NCI-H1092 treated with DMSO at 0.1 percent for 48 hours (cell line): Measurements from ENCODE around the gene KRTAP1-1.
"Not testable (repeated sequence)": the region's sequence is repeated elsewhere in the genome, so short reads cannot be mapped to it uniquely, and the experiment has no call there.

Experiments
- DNase-seq: peaks from one replicate; lab custom pipeline; 2025; lab: John Stamatoyannopoulos, UW

The KRTAP1-1 gene

DNA sequence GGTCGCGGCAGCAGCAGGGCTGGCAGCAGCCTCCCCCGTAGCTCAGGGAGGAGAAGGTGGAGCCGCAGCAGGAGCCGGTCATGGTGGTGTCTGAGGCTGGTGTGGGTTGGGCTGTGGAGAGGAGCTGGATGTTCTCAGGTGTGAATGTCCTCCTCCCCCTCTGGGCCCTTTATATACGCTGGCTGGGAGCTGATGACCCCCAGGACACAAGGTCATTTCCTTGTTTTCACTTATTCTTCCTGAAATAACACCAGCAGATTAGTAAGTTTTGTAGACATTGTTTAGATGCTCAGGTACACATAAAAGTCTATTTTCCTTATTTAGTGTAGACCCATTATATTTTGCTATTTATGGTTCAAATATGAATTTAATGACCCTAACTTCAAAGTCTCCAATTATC lies 13.9 kb upstream of the KRTAP1-1 start, which contains the start of gene KRTAP2-2:
Gene KRTAP2-2, minus strand, starts transcription at position 101 of the 400 bp plus-strand sequence. Its CDS starts 19 bp downstream, at position 82.
- DNase-seq, result not testable (repeated sequence)

DNA sequence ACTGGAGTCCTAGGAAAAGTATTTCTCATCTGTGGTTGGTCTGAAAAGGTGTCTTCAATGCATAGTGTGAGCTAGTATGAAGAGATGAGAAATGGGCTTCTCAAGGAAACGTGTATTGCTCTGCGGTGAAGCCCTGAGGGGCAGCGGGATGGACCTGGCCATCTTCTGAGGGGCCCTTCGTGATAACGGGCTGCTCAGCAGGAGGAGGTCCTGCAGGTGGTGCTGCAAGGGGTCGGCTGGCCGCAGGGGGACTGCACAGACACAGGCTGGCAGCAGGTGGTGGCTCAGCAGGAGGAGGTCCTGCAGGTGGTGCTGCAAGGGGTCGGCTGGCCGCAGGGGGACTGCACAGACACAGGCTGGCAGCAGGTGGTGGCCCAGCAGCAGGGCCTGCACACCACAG lies 13.3 kb upstream of the KRTAP1-1 start:
- DNase-seq, result not testable (repeated sequence)

DNA sequence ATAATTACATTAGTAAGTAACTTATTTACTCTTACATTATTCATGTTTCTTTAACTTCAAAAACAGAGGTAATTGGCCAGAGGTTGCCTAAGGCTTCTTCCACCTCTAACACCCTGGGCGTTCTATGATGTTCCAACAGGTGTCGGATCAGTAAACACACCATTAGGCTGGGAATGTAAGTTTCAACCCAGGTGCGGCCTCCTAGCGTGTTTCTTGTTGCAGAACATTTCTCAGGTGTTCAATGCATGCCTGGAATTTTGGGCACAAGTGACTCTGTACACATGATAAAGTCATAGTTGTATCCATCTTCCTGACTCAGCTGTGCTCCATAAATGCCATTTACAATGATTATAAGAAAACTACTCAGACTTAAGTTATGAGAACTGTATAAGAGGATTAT lies 12.8 kb upstream of the KRTAP1-1 start:
- DNase-seq, result no peak

DNA sequence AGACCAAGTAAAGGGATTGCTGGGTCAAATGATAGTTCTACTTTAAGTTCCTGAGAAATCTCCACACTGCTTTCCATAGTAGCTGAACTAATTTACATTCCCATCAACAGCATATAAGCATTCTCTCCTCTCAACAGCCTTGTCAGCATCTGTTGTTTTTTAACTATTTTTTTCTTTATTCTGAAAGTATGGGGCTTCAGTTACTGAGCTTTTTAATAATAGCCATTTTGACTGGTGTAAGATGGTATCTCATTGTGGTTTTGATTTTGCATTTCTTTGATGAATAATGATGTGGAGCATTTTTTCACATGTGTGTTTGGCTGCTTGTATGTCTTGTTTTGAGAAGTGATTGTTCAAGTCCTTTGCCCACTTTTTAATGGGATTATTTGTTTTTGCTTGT lies 11.3 kb upstream of the KRTAP1-1 start:
- no peak for DNase-seq

DNA sequence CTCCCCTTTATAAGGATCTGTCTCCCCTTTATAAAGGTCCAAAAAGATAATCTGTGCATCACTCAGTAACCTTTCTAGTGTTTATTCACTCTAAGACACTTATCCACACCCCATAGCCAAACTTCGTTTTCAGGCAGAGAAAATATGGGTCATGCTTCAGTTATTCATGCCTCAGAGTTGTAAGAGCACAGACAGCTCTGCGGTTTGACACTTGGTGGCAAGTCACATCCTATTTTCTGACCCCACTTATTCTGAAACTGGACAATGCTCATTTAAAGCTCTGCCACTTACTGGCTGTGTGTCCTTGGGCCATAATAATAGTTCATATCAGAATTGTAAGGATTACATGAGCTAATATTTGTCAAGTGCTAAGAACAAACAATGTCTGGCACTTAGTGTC lies 7.9 kb upstream of the KRTAP1-1 start:
- no peak for DNase-seq

DNA sequence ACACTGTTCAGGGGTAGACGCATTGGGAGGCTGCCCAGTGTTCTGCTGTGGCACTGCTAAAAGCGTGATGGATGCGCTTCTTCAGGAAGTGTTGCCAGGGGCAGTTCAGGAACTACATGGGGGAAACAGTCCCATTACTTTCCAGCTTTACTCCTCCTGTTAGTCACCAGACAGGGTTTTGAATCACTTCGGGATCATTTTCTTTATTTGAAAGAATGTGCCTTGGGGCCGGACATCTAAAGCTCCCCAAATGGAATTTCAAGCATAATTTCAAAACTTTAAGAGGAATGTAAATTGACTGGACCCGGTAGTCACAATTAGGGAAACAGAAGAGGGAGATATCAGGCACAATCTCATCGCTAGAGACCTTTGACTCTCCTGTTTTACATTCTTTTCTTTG lies 7.2 kb upstream of the KRTAP1-1 start:
- DNase-seq, result no peak

DNA sequence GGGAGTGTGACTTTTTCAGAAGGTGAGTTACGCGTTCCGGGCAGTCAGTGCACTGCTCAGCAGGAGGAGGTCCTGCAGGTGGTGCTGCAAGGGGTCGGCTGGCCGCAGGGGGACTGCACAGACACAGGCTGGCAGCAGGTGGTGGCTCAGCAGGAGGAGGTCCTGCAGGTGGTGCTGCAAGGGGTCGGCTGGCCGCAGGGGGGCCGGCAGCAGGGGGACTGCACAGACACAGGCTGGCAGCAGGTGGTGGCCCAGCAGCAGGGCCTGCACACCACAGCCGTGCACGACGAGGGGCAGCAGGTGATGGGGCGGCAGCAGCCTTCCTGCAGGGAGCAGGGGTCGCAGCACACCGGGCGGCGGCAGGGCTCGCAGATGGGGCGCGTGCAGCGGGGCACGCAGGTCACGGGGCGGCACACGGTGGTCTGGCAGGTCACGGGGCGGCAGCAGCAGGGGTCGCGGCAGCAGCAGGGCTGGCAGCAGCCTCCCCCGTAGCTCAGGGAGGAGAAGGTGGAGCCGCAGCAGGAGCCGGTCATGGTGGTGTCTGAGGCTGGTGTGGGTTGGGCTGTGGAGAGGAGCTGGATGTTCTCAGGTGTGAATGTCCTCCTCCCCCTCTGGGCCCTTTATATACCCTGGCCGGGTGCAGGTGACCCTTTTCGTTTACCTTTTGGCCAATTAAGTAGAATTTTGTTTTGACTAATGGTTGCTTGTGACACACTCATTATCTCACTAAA lies 5.7 kb upstream of the KRTAP1-1 start, which contains the start of gene KRTAP2-1:
Gene KRTAP2-1, minus strand, starts transcription at position 582 of the 731 bp plus-strand sequence. Its CDS starts 49 bp downstream, at position 533.
- not testable (repeated sequence) for DNase-seq

DNA sequence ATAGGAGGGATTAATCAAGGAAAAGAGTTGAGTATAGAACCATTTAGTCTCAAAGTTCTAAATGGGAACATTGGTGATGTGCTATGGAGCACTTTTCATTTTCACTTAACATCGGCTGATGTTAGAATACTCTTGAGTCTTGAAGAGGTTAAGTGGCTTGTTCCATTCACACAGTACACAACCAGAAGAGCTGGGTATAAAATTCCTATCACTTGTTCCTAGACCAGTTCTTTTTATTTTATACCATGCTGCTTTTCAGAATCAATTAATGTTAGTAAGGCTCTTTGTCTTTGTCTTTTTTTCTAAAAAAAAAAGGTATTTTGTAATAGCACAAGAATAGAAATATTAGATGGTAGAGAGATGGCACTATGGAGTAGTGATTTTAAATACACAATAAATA lies 1.7 kb upstream of the KRTAP1-1 start:
- DNase-seq, result no peak

DNA sequence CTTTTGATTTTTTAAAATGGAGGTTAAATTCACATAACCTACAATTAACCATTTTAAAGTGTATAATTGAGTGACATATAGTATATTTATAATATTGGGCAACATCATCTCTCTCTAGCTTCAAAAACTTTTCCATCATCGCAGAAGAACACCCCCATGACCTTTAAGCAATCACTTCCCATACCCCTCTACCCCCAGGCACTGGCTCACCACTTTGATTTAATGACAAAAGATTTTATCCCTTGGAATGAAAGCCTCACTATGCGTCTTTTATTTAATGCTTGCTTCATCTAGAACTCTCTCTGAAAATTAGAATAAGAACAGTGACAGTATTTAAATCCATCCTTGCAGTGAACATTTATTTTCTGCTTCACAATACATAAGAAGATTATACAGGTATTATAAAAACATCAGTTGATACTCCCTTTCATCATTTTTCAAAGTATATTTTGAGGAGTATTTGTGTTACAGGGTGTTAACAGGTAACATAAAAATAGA lies 3.3 kb downstream of the KRTAP1-1 start:
- no peak for DNase-seq

DNA sequence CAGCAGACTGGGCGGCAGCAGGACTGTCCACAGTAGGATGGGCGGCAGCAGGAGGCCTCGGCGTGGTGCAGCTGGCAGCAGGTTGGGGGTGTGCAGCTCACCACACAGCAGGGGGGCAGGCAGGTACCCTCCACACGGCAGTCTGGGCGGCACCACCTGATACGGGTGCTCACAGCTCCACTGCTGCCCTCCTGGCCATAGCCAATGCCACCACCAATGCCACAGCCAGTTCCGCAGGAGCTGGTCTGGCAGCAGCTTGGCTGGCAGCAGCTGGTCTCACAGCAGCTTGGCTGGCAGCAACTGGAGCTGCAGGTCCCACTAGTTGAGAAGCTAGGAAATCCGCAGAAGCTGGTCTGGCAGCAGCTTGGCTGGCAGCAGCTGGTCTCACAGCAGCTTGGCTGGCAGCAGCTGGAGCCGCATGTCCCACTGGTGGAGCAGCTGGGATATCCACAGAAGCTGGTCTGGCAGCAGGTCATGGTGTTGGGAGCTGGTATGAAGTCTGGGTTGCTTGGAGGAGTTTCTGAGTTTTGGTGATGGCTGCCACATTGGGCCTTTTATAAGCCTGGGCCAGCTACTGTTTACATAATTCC lies 6.8 kb downstream of the KRTAP1-1 start, which contains the start of gene KRTAP1-3:
Gene KRTAP1-3, minus strand, starts transcription at position 529 of the 590 bp plus-strand sequence. Its CDS starts 53 bp downstream, at position 476.
- not testable (repeated sequence) for DNase-seq

DNA sequence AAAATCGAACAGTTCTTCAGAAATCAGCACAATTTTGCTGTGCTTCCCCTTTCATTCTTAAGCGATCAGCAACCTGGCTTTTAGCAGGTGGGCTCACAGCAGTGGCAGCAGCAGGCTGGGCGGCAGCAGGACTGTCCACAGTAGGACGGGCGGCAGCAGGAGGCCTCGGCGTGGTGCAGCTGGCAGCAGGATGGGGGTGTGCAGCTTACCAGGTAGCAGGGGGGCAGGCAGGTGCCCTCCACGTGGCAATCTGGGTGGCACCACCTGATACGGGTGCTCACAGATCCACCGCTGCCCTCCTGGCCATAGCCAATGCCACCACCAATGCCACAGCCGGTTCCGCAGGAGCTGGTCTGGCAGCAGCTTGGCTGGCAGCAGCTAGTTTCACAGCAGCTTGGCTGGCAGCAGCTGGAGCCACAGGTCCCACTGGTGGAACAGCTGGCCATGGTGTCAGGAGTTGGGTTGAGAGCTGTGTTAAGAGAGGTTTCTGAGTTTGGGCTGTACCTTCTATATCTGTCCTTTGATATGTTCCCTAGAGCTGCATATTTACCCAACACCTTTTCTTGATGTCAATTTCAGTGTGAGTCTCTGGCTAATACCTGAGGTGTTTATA lies 11.5 kb downstream of the KRTAP1-1 start, which contains the start of gene KRTAP1-4:
Gene KRTAP1-4, minus strand, starts transcription at position 563 of the 613 bp plus-strand sequence. Its CDS starts 117 bp downstream, at position 446.
- no peak for DNase-seq

DNA sequence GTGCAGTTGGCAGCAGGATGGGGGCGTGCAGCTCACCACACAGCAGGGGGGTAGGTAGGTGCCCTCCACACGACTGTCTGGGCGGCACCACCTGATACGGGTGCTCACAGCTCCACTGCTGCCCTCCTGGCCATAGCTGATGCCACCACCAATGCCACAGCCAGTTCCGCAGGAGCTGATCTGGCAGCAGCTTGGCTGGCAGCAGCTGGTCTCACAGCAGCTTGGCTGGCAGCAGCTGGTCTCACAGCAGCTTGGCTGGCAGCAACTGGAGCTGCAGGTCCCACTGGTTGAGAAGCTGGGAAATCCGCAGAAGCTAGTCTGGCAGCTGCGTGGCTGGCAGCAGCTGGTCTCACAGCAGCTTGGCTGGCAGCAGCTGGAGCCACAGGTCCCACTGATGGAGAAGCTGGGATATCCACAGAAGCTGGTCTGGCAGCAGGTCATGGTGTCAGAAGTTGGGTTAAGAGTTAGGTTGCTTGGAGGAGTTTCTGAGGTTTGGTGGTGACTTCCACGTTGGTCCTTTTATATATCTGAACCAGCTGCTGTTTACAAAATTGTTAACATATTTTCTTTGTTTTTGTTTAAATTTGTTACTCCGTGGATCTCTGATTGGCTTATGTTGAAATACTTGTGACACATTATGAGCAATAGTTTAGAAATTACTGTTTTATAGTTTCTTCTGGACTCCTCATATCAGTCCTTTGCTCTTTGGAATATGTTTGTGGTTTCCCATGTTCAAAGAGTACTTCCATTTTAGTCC lies 14.4 kb downstream of the KRTAP1-1 start, which contains the start of gene KRTAP1-5:
Gene KRTAP1-5, minus strand, starts transcription at position 494 of the 757 bp plus-strand sequence. Its CDS starts 53 bp downstream, at position 441.
- DNase-seq, result no peak

DNA sequence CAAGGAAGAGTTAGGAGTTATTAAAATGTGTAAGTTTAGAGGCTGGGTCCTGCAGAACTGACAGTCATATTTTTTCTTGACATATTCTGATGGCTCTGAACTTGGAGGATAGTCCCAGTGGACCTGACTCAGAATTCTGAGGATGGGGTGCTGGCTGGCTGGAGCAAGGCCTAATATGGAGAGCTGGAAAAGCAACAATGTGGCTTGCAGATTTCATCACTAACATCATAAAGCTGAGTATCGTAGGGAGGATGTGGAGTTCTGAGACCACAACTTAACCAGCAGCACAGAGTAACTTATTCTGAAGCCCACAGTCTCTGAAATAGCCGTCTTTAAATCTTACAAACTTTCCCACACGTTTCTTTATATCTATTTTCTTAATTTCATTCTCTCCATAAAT lies 16.6 kb downstream of the KRTAP1-1 start:
- DNase-seq, result no peak

DNA sequence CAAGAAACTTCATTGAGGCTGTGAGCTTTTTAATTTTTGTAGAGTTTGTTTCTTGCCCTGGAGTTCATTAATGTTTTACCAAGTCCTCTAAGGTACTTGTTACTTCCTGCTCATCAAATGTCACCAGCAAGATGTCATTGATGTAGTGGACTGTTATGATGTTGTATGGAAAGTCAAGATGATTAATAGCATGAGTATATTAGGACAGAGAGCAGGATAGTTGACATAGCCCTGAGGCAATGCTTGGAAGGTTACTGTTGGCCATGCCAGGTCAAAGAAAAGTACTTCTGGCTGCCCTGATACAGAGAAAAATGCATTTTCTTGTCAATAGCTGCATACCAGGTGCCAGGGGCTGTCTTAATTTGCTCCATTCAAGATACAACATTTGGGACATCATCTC lies 20.9 kb downstream of the KRTAP1-1 start:
- DNase-seq, result no peak

DNA sequence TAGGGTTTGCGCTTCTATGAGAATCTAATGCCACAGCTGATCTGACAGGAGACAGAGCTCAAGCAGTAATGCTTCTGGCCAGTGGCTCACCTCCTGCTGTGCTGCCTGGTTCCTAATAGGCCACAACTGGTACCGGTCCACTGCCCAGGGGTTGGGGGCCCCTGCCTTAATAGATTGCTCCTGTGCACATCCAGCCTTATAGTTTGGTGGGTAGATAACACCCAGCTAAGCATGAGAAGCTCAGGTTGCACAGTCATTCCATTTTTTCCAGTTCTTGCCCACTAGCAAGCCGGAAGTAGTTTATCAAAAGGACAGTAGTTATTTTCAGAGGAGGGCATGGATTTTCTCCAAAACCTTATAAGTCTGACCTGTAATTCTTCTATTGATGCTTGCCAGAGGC lies 21.8 kb downstream of the KRTAP1-1 start:
- no peak for DNase-seq

DNA sequence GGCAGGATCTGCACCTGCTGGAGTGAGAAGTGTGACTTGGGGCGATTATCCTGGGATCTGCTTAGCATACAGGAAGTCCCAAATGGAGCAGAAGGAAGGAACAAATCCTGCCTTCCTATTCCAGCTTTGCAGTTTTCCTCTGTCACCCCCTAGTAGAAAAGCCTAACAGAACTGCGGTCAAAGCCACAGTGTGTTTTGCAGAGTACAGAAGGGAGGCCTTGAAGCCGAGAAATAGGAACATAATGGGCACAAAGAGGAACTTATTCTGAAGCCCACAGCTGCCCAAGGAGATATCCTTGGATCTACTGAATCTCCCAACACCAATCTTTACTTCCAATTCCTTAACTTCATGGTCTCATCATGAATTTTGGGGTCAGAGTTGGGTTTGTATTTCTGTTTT lies 22.7 kb downstream of the KRTAP1-1 start:
- DNase-seq, result no peak

DNA sequence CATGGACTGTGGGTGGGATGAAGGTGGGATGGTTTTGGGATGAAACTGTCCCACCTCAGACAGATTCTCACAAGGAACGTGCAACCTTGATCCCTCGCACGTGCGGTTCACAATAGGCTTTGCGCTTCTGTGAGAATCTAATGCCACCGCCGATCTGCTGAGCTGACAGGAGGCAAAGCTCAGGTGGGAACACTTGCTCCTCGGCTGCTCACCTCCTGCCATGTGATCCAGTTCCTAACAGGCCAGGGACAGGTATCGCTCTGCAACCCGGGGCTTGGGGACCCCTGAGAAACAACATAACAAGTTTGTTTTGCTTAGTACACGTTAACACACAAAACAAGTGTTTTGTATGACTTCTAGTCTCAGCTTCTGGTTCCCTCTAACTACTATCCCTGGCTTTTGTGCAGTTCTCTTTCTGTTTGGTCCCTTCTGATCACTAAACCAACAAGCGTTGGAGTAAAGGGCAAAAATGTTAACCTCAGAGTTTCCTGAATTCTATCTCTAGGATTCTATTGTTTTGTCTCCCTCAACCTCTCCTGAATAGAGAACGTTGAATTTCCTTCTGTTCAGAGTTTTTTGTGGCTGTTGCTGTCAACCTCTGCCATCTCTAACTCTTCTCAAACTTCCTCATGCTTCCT lies 24.6 kb downstream of the KRTAP1-1 start:
- DNase-seq, result no peak

DNA sequence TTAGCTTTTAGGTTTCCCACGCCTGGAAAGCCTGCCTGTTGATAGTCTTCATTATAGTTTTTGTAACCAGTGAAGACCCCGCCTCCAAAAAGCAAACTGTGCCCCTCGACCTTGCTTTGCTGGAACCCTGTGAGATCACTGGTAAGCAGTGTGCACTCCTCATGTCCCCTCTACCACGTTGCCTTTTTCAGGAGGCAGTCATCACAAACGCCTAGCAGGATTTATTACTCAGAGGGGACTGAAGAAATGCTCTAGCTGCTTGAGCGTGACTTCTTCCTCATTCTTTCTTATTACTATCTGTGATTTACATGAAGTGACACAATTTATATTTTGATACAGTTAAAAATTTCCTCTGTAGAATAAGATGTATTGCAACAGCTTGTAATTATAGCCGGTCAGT lies 25.8 kb downstream of the KRTAP1-1 start:
- DNase-seq, result no peak

DNA sequence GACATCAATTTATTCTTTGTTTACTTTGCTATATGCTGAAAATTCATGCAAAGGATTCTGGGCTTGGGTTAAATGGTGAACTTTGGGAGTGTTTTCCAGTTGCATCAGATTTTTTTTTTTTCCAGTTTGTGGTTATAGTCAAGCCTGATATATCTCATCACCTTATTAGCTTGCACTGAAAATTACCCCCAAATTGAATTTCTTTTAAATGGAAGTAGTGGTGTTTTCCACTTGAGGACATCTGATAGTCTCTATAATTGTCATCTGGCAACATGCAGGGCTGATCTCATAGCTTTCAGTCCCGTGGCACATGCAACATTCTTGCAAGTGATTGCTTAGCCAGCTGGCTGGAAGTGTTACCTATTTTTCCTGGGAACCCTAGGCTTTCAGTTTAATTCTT lies 27.6 kb downstream of the KRTAP1-1 start:
- DNase-seq, result no peak

DNA sequence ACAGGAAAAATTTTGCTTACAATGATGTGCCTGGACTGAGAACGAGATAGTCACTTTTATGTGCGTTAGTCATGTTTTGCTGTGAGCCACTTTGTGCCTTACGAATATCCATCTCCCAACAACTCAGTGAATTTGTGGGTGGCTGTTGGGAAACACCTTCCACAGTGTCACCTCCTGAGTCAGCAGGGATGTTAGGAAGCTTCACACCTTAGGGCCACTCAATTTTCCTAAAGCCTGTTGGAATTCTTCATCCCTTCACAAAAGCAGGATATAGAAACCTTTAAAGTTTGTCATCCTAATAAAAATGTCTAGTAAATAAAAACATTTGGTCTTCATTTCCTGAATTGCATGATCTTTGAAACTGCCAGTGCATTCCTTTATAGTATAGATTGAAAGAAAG lies 28.1 kb downstream of the KRTAP1-1 start:
- no peak for DNase-seq
